ENCODE results near the gene AP4M1.
"Not testable (repeated sequence)": the region's sequence is repeated elsewhere in the genome, so short reads cannot be mapped to it uniquely, and the experiment has no call there.

AP4M1 gene

GRCh38 chr7:100130608-100131453, 29.4 kb downstream of the AP4M1 start:
- no peak for DNase-seq (ENCODE audit: low spot score)

DNA sequence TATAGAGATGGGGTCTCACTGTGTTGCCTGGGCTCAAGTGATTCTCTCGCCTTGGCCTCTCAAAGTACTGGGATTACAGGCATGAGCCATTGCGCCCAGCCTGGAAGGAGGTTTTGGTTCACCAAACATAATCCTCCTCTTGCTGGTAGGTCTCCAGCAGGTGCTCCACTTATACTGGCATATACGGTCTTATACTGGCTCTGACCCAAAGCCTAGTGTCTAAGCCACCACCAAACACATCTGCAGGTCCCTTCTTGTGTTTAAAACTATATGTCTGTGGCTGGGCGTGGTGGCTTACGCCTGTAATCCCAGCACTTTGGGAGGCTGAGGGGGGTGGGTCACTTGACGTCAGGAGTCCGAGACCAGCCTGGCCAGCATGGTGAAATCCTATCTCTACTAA, 30.7 kb downstream of the AP4M1 start:
- DNase-seq (ENCODE audit: low spot score) = no peak

- DNase-seq (ENCODE audit: low spot score) = peak; percentile 51
Observed at GRCh38 chr7:100132697-100133151, 31.3 kb downstream of the AP4M1 start.

GRCh38 chr7:100137851-100138760, 36.7 kb downstream of the AP4M1 start:
- no peak for DNase-seq (ENCODE audit: low spot score)

DNA sequence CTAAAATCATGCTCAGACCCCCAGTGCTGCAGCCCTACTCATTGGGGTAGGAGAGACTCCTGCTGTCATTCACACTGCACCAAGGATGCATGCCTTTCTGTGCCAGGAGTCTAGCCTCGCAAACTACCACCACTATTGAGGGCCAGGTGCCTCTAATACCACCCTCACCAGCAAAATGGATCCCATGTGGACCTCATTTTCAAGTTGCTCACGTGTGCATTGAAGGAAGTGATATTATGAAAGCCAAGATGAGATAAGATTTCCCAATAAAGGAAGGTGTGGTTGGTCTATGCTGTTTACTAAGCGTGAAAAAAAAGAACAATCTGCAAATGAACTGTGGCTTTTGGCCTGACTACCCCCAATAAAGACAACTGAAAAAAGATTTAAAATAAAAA, 40.1 kb downstream of the AP4M1 start:
- no peak for DNase-seq (ENCODE audit: low spot score)

- DNase-seq (ENCODE audit: low spot score) = no peak
Observed at GRCh38 chr7:100142461-100142860, 41.0 kb downstream of the AP4M1 start.

- DNase-seq (ENCODE audit: low spot score) = not testable (repeated sequence)
Observed at GRCh38 chr7:100146350-100146749, 44.9 kb downstream of the AP4M1 start.

DNA sequence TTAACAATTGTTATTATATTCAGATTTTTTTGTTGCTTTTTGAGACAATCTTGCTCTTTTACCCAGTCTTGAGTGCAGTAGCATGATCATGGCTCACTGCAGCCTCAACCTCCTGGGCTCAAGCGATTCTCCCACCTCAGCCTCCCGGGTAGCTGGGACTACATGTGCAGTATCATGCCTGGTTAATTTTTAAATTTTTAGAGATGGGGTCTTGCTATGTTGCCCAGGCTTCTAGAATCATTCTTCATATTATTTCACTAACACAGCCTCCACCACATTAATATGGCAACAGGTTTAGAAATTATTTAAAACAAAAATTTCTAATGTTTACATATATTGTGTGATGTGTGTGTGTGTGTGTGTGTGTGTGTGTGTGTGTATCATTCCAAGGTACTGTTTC, 45.8 kb downstream of the AP4M1 start:
- DNase-seq (ENCODE audit: low spot score) = no peak

- DNase-seq (ENCODE audit: low spot score) = no peak
Observed at GRCh38 chr7:100148225-100148558, 46.7 kb downstream of the AP4M1 start.

DNA sequence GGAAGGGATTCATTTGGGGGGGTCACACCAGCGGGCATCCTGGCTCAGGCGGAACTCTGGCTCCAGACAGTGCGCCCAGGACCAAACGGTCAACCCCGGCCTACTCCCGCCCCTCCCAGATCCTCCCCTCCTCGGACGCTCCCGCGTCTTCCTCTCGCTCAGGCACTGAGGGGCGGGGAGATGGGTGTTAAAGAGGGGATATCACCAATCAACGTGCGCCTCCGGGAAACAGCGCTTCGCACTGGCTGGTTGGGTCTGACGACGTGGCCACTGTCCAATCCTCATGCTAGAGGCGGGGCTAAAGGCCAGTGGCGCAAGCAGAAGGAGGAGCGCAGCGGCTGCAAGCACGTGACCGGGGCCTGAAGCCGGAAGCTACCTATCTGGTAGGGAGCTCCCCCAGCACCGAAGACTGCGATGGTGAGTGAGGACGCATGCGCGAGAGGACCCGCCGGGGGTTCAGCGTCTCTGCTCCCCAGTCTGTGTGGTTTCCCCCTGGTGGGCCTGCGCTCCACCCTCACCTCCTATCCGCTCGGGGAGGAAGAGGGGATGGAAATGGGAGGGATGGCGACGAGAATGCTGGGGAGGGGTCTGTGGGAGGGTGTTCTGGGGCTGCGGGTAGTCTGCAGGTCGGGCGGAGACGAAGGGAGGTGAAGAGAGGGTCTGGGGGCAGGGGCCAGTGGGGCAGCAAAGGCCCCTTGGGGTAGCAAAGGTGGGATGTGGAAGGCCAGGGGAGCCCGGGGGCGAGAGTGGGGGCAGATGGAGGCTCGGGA, 47.3 kb downstream of the AP4M1 start, which contains the start of gene LAMTOR4:
Gene LAMTOR4 (plus strand): TSS at position 360 of the 770 bp plus-strand sequence. CDS start 55 bp downstream, at position 415.
- DNase-seq (ENCODE audit: low spot score) = peak; percentile 99

GRCh38 chr7:100152404-100152803, 51.0 kb downstream of the AP4M1 start:
- no peak for DNase-seq (ENCODE audit: low spot score)

DNA sequence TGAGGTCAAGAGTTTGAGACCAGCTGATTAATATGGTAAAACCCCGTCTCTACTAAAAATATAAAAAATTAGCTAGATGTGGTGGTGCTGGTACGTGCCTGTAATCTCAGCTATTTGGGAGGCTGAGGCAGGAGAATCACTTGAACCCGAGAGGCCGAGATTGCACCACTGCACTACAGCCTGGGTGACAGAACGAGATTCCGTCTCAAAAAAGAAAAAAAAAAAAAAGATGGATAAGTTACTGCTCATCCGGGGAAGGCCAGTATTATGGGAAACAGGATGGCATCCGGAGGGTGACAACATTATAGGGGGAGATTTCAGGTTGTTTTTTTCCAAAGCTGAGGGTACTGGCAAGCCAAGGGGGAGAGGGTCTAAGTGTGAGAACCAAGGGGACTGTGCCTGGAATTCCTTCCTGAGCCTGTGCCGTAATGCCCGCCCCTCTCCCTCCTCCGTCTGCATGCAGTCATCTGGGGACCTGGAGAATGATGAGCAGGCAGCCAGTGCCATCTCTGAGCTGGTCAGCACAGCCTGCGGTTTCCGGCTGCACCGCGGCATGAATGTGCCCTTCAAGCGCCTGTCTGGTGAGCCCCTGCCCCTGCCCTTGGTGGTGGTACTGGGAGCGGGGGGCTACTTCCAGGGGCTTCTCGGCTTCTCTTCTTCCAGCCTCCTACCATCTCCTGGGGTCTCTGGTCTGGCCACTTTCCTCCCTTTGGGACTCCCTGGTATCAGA, 51.7 kb downstream of the AP4M1 start:
- no peak for DNase-seq (ENCODE audit: low spot score)

- DNase-seq (ENCODE audit: low spot score) = no peak
Observed at GRCh38 chr7:100153708-100154535, 52.5 kb downstream of the AP4M1 start.

DNA sequence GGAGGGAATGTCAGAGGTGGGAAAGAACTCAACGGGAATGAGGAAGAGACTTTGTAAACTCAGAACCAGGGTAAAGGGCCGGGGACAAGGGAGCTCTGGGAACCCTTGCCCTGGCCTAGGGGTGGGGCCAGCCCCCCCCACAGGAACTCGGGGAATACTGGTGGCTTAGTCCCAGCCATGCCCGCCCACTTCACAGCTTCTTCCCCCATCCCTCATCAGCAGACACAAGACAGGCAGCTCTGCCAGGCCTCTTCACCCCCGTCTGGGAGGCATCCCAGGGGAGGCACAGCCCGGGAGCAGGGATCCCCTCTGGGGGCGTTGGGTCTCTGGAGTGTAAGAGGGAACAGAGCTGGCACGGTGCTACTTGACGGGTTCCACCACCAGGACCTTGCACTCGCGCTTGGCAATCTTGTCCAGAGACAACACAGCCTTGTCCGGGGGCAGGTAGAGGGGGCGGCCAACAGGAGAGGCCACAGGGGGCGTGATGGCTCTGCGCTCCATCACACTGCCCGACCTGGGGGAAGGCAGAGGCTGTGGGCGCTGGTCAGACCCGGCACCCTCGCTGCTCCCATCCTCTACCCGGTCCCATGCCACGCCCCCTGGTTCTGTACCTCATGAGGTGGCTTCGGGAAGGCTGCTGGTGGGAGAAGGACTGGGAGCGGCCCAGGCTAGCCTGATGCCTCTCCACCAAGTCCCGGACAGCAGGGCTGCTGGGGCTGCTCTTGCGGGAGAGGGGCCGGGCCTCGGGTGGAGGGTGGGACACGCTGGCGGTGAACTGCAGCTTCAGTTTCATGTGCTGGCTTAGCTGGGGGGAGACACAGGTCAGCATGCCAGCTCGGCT, 53.4 kb downstream of the AP4M1 start:
- no peak for DNase-seq (ENCODE audit: low spot score)

DNA sequence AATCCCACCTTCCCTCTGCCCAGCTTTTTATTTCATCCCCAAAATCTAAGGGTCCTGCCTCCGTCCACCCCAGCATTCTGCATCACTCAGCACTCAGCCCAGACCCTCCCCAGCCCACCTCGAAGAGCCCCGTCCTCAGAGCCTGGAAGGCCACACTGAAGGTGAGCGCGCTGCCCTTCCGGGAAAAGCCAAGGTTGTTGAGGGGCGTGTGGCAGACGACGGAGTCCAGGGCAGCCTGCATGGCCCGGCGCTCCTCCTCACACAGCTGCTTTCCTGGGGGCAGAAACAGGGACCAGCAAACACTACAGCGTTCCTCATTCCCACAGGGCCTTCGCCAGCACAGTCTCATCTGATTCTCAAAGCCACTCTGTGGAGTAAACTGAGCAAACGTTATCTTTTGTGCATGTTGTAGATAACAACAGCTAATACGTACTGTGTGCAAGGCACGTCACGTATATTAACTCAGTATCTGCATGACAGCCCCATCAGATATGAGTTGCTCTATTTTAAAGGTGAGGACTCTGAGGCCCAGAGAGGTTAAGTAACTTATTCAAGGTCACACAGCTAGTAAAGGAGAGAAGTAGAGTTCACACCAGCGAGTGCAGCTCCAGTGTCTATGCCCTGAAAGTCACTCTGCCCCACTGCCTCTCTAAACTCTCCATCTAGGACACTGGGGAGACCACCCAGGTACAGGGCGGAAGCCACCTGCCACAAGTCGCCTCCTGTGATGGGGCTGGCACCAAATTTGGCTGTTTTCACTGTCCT, 54.3 kb downstream of the AP4M1 start:
- no peak for DNase-seq (ENCODE audit: low spot score)

- DNase-seq (ENCODE audit: low spot score) = no peak
Observed at GRCh38 chr7:100156331-100157068, 55.1 kb downstream of the AP4M1 start.

DNA sequence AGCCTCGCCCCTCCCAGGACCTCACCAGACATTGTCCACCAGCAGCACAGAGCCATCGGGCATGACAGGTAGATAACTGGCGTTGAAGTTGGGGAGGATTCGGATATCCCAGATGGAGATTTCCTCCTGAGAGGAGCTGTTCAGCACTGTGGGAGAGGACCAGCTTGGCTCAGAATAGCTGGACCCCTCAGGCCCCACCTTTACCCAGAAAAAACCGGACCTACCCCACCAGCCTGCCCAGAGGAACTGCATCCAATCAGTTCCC, 55.6 kb downstream of the AP4M1 start:
- DNase-seq (ENCODE audit: low spot score) = no peak
